Prostate gland (tissue), 2 donors: ENCODE measurements around the gene LEPR.

Source experiments
- POLR2AphosphoS5 ChIP-seq: sonication (generic); formaldehyde crosslinking; IDR thresholded peaks from one replicate; pipeline ENCODE4 v1.6.1; 2017; ENCODE audit warnings: antibody characterized with exemption
- TF ChIP-seq, protein P1 (sequence below), 4 experiments: fragments of 200-600 bp in 2 of 4; fragments of 450-650 bp in 2 of 4; sonication (generic) in 2 of 4; IDR thresholded peaks; 1 replicate in 3 of 4; 2 replicates in 1 of 4; pipeline ENCODE4 v1.5.1; 2016 to 2019; ENCODE audit warnings: antibody characterized with exemption in 4 of 4, mild to moderate bottlenecking in 2 of 4, moderate library complexity in 2 of 4

GRCh38 chr1:65457868-65458267 is 37.4 kb downstream of the LEPR start:
- no peak for TF ChIP-seq POLR2AphosphoS5
- TF ChIP-seq, protein P1, sequence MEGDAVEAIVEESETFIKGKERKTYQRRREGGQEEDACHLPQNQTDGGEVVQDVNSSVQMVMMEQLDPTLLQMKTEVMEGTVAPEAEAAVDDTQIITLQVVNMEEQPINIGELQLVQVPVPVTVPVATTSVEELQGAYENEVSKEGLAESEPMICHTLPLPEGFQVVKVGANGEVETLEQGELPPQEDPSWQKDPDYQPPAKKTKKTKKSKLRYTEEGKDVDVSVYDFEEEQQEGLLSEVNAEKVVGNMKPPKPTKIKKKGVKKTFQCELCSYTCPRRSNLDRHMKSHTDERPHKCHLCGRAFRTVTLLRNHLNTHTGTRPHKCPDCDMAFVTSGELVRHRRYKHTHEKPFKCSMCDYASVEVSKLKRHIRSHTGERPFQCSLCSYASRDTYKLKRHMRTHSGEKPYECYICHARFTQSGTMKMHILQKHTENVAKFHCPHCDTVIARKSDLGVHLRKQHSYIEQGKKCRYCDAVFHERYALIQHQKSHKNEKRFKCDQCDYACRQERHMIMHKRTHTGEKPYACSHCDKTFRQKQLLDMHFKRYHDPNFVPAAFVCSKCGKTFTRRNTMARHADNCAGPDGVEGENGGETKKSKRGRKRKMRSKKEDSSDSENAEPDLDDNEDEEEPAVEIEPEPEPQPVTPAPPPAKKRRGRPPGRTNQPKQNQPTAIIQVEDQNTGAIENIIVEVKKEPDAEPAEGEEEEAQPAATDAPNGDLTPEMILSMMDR (IDR thresholded peaks at IDR 0.05) = no peak
